Stimulated activated CD8-positive, alpha-beta memory T cell treated with anti-CD3 and anti-CD28 coated beads, Interleukin-12 subunit alpha, Interleukin-12 subunit beta, amount 100 ng/mL, for 4 hours (primary cell): ENCODE measurements around the gene EZR.
"Not testable (repeated sequence)": the region's sequence is repeated elsewhere in the genome, so short reads cannot be mapped to it uniquely, and the experiment has no call there.

ENCODE experiments used
- DNase-seq: peaks from one replicate; pipeline ENCODE4 v3.0.0-alpha.2; 2020; ENCODE audit warnings: low read depth

The EZR gene

DNA sequence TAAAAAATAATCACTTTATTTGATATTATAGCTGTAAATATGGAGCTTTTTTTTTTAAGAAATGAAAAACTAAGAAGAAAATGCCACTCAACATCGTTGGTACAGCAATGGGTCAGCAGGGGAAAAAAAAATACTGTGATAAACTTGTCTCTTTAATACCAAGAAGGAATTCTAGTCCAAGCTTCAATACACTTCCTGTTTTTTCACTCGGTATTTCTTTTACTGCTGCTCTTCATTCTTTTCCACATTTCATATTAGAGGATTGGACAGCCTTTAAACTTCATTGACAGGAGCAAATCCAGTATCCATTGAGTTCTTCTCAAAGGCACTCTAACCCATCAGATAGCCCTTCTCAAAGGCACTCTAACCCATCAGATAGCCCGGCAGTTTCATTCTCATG is 22.2 kb upstream of the EZR start:
- no peak for DNase-seq

DNA sequence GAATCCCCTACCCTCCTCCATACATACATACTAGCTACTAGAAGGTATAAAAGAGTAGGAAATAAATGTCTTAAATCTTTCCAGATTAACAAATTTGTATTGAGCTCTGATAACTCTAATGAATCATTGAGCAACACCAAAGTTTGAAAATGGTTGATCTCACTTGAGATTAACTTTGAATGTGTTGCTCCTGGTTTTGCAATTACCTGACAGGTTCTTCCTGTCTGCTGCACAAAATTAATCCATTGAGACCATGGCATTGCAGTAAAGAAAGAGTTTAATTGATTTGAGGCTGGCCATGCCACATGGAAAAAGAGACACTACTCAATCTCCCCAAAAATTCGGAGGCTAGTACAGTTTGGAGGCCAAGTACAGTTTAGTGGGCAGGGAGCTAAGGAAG is 21.3 kb upstream of the EZR start:
- no peak for DNase-seq

DNA sequence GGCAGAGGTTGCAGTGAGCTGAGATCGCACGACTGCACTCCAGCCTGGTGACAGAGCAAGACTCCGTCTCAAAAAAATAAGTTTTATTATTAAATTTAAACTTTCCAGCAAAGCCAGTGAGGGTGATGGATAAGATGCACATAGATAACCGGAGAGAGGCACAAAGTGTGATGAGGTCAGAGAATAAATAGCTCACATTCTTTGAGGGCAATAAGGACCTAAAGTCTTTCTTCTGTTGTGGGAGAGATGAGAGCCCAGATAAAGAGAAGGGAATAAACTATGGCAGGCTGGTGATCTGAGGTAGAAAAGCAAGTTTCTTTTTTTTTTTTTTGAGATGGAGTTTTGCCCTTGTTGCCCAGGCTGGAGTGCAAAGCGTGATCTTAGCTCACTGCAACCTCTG is 20.6 kb upstream of the EZR start:
- DNase-seq = no peak

DNA sequence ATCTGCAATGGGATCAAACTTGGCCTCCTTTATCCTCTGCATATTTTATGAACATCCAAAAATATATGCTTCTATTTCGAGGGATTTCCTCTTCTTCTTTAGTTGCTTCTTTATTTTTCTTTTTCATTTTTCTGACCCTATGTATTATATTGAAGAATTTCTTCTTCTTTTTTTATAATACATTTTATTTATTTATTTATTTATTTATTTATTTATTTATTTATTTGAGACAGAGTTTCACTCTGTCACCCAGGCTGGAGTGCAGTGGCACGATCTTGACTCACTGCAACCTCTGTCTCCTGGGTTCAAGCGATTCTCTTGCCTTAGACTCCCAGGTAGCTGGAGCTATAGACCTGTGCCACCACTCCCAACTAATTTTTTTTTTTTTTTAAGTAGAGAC is 19.6 kb upstream of the EZR start:
- DNase-seq = not testable (repeated sequence)

DNA sequence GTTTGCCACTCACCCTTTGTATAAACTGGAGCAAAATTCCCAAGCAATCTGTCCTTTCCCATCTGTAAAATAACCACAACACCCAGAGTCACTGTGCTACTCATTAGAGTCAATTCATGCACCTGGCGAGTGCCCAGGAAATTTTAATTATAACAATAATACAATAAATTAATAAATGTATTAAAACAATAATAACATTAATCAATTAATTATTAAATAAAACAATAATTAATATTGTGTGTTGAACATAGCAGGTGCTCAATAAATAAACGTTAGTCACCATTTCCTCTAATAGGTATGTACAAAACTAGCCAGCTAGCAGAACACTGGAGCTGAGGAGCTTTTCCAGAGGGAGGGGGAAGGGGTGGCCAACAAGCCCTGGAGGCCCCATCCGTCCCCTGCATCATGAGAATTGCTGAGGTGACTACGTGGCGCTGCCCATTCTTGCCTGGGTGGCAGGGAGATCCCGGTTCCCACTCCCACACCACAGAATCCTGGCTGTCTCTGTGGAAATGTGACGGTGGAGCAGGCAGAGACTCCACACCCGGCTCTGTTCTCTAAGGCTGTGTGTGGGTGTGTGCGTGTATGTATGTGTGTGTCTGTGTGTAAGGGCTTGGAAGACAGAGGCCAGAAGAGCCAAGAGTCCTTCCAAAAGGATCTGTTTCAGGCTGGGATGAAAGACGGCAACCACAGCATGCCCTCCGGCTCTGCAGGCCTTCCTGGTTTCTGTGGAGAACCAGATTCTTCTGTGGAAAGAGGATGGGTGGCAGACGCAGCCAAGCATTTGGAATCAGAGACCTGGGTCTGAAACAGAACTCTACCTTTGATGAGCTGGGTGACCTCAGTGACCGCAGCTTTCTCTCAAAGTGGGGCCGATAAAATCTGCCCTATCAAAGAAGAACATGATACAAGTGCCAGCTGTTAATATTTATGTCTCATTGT is 18.8 kb upstream of the EZR start:
- DNase-seq = no peak

DNA sequence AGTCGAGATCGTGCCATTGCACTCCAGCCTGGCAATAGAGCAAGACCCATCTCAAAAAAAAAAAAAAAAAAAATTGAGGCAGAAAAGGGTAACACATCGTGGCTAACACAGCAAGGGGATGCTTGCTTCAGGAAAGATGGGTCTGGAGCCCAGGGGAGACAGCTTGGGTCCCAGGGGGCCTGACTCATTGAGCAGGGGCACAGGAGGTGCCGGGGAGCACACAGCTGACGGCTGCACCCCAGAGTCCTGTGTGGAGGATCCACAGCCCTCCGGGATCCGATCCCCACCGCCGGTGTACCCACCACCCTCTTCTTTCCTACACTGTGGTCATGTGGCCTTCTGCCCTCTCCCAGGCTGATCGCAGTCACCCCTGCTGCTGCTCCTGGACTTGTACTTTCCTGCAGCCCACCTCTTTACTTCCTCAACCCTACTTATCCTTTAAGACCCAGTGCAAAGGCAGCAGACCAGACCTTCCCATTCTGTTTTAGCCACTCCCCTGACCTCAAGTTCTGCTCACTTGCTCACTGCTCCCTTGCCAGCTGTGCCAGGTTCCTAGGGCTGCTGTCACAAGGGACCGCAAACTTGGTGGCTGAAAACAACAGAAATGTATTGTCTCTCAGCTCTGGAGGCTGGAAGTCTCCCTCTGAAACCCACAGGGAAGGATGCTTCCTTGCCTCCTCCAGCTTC is 17.6 kb upstream of the EZR start:
- no peak for DNase-seq

DNA sequence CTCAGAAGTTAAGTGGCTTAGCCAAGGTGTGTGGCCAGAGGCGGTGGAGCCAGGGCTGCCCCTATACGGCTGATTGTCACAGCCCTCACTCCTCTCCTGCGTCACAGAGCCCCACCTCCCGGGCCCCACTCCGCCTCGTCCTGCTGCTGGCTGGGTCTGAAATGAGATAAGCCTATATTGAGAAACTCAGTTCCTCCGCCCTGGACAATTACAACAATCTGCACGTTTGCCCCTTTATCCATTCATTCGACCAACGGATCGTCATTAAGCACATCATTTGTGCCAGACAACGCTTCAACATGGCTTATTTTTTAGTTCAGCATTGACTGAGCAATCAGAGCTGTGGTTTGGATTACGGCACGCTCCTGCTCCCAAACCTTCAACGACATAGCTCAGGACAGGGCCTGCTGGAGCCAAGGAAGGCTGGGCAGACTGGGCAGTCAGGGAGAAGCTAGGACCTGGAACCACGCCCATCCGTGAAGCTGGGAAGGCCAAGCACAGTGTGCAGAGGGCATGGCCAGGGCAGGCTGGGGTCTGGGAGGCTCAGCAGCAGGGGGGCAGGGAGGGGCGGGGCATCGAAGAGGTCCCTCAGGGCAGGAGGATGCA is 16.6 kb upstream of the EZR start:
- DNase-seq = no peak

DNA sequence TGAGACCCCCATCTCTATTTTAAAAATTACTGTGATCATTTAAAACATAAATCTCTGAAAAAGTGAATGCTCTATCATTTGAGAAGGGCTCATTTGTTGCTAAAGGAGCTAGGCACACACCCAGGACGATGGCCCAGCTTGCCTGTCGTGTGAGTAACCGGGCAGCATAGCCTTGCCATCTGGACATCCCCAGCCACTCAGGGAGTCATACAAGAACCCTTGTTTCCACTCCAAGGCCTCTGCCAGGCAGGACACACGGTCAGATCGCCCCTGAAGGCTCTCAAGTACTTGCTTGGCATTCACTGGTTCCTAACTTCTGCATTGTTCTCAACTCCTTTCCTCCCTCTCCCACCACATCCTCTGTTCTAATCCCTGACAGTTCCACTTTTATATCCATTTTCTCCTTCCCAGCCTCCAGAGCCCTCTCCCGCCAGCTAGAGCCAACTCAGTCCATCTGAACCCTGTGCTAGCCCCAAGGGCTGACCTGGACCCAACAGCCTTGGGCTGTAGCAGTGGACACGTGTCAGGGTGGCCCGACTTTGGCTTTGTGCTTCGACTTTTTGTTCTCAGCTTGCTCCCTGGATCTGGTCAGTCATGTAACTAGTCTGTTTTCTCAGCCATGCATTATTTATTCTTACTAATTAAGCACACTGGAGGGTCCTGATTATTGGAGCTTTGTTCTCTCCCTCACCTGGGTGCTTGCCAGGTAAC is 15.7 kb upstream of the EZR start:
- no peak for DNase-seq

DNA sequence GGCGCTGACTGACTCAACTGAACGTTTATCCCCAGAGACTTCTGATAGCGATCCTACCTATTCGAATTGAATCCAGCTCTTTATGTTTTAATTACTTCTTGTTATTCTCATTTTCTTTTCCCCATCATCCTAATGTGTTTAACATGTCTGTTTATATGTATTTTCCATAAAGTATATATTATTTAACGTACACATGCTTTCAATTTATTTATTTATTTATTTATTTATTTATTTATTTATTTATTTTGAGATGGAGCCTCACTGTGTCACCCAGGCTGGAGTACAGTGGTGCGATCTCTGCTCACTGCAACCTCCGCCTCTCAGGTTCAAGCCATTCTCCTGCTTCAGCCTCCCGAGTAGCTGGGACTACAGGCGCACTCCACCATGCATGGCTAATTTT is 13.6 kb upstream of the EZR start:
- DNase-seq = not testable (repeated sequence)

DNA sequence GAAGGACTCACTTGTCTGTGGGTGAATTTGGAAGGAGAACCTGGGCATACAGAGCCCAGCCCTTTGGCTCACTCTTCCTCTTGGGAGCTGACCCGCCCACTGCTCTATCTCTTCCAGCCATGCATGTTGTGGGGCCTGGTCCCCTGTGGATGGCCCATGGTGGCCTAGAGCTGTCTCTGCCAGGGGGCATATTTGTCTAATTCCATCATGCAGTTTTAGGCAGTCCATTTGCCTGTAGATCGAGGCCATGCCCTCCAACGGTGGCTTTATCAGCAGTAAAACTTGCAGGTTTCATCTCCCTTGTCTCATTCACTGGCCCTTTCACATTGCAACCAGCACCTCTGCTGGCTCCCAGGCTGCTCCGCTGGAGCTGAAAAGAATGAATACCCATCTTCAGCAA is 12.9 kb upstream of the EZR start:
- no peak for DNase-seq

DNA sequence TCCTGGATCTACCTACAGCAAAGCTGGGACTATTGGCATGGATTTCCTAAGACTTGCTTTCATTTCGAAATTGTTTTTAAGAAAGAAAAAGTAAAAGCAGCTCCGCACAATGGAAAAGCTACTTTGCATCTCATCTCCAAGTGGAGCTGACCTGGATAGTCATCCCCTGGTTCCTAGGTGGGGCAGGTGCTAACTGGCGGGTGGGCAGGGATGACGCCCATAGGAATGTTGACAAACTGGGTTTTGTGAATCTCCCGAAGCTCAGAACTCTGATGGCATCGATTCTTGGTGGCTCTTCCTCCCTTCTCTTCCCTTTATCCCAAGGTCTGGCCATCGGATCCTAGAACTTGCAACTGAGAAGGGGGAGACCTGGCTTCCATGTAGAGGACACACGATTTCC is 12.4 kb upstream of the EZR start:
- DNase-seq = no peak

DNA sequence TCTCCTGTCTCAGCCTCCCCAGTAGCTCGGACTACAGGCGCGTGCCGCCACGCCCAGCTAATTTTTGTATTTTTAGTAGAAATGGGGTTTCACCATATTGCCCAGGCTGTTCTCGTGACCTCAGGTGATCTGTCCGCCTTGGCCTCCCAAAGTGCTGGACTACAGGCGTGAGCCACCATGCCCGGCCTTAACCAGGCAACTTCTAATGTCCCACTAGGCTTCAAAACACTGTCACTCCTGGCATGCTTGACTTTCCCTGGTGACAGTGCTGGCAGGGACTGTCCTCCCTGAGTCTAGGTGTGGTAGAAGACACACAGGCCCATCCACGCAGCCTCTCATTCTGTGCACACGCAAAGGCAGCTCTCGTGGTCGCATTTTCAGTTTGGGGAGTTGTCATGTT is 11.6 kb upstream of the EZR start:
- DNase-seq = no peak

DNA sequence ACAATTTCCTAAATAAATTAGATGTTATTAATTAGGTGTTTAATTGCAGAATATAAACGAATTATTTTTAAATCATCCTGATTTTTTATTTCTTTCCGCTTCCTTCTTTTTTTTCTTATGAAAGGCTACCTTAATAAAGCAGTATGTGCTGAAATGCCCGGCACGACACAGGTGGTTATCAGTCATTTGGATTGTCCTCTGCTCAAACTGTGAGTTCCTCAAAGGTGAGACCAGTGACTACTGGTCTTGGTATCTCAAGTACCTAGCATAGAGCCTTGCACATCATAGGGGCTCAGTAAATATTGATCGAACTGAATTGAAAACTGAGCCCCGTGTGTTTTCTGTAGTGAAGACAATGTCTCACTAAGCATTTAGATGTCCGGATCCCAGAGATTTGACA is 9.6 kb upstream of the EZR start:
- DNase-seq = no peak

DNA sequence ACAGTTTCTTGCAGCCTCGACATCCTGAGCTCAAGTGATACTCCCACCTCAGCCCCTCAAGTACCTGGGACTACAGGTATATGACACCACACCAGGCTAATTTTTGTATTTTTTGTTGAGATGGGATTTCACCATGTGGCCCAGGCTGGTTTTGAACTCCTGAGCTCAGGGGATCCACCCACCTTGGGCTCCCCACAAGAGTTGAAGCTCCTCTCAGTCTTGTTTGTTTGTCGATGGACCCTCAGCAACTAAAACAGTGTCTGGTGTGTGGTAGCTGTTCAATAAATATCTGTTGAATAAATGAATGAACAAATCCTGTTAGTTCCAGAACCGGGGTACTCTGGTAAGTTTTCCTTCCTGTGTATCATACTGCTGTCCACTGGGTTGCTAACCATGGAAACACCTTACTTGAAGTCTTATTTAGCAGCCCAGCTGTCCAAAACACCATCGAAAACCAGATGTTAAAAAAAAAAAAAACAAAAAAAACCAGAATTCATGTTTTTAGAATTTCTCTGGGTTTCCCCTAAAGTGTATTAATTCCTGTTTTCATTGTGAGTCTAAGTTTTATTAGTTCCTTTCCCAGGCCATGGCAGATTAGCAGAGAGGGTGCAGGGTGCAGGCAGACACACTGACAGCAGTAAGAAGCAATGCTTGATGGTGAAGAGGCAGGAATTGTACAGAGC is 7.8 kb upstream of the EZR start:
- no peak for DNase-seq

DNA sequence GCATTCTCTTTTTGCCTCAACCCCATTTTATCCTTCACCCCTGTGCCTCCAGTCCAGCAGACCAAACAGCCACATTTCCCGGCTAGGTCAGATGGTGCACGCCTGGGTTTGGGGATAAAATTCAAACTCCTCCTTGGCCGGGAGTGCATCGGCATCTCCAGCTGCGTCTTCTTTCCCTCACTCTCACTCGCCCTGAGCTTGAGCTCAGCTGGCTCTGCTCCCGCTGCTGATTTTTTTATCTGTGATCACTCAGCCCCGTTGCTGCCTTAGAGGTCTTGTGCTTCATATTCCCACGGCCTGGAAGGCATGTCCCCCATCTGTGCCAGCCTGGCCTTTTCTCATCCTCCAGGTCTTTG is 6.8 kb upstream of the EZR start:
- DNase-seq = no peak

DNA sequence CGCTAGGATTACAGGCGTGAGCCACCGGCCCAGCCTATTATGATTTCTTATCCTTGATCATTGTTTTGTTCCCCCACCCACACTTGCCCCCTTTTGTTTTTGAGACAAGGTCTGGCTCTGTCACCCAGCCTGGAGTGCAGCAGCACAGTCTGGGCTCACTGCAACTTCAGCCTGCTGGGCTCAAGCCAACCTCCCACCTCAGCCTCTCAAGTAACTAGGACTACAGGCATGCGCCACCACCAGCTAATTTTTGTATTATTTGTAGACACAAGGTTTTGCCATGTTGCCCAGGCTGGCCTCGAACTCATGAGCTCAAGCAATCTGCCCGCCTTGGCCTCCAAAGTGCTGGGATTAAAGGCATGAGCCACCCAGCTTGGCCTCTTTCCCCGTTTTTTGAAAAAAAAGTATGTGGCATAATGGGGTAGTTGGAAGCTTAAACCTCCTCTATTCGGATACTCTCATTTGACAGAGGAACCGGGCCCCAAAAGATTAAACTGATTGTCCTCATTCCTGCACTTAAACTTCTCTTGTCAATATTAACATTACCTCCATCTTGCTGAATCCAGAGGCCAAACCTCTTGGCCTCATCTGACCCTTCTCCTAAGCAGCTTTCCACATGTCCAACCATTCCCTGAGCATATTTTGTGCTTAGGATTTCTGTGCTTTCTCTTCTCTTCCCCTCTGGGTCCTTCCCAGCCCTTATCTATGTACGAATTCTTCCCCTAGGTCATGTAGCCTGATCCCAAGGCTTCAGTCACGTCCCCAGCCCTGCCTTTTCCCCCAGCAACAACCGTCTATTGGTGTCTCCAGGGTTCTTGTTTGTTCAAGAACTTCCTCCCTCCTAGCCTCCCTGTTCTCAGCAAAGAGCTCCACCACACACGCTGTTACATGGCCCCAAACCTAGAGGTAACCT is 6.1 kb upstream of the EZR start:
- DNase-seq = no peak

DNA sequence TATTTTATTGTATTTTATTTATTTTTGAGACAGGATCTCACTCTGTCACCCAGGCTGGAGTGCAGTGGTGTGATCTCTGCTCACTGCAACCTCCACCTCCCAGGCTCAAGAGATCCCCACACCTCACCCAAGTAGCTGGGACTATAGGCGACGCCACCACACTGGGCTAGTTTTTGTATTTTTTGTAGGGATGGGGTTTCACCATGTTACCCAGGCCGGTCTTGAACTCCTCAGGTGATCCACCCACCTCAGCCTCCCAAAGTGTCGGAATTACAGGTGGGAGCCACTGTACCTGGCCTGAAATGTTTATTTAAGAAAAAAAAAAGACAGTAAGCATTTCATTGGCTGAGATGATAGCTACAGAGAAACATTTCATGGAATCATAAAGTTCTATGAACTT is 4.4 kb upstream of the EZR start:
- DNase-seq = not testable (repeated sequence)

DNA sequence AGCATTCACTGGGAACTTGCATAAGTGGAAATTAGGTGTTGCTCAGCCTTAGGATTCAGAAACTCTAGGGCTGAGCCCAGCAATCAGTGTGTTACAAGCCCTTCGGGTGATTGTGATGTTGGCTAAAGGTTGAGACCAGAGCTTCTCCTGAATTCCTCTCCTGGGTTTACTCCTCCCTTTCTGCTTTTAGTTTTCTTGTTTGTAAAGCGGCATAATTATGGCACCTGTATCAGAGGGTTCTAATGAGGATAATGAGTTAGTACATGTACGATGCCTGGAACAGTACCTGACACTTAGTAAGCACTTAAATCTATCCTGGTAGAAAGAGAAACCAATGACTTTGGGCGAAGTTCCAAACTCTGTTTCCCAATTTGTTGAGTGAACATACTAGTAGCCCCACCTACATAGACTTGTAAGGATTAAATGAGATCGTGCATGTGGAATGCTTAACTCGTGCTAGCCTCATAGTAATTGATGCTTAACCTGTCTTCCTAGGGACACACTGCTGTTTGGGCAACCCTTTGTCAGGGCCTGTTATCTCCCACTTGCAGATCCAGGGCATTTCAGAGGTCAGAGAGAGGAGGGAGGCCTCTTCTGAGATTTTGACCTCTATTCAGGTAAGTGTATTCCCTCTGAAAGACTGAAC is 932 bp upstream of the EZR start:
- no peak for DNase-seq

DNA sequence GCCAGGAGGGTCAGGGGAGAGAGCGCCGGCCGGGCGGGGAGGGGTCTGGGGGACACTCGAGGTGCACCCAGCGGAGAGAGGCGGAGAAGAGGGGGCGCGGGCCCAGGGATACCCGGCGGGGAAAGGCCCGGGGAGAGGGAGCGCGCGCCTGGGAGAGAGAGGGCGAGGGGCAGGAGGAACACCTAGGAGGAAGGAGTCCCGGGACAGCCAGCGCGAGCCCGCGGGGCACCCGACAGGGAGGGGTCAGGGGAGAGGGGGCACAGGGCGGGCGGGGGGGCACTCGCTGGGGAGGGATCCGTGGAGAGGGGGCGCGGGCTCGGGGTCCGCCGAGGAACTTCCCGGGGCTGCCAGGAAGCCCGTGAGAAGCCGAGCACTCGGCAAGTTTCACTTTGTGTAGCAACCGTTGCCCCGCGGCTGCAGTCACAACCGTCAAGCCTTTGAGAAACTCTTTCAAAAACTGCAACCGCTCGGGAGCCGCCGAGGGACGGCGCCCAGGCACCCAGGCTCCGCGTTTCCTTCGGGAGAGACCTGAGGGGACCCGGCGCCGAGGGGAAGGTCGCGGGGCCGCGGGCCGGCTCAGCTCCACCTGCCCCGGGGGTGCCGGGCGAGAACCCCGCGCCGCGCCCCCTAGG is 471 bp downstream of the EZR start:
- peak; percentile 49 for DNase-seq
